OCI-LY1 (cell line): ENCODE data around the gene FSHB.

ENCODE experiments used
- H2AFZ ChIP-seq: fragments of 200-600 bp; sonication (generic), shearing (Covaris generic); 2 replicates; pipeline ENCODE4 v1.6.0; 2014; ENCODE audit warnings: antibody characterized with exemption, mild to moderate bottlenecking, low read length
- H3F3A ChIP-seq: fragments of 200-600 bp; sonication (generic), shearing (Covaris generic); 2 replicates; pipeline ENCODE4 v1.6.0; 2014; ENCODE audit warnings: mild to moderate bottlenecking, antibody characterized with exemption, low read length, moderate library complexity; ENCODE audit not compliant: insufficient read depth
- H3K27ac ChIP-seq: fragments of 200-600 bp; sonication (generic); 2 replicates; pipeline ENCODE4 v1.5.1; 2014; ENCODE audit warnings: low read length, mixed run types, mild to moderate bottlenecking, low read depth; ENCODE audit not compliant: poor library complexity, severe bottlenecking
- H3K27me3 ChIP-seq: fragments of 200-600 bp; sonication (generic); 2 replicates; pipeline ENCODE4 v1.6.0; 2014; ENCODE audit warnings: antibody characterized with exemption, mild to moderate bottlenecking, low read length, moderate library complexity; ENCODE audit not compliant: insufficient read depth
- H3K36me3 ChIP-seq: fragments of 200-600 bp; sonication (generic); 2 replicates; pipeline ENCODE4 v1.6.1; 2014; ENCODE audit warnings: mild to moderate bottlenecking, antibody characterized with exemption, low read length, moderate library complexity, mixed read lengths; ENCODE audit not compliant: insufficient read depth
- H3K4me1 ChIP-seq: fragments of 200-600 bp; sonication (generic); 2 replicates; pipeline ENCODE4 v1.5.1; 2014; ENCODE audit warnings: mild to moderate bottlenecking, low read length, moderate library complexity; ENCODE audit not compliant: insufficient read depth, severe bottlenecking
- H3K4me2 ChIP-seq: fragments of 200-600 bp; sonication (generic), shearing (Covaris generic); 2 replicates; pipeline ENCODE4 v1.6.1; 2014; ENCODE audit warnings: low read length
- H3K4me3 ChIP-seq: fragments of 200-600 bp; sonication (generic); 2 replicates; pipeline ENCODE4 v1.5.1; 2014; ENCODE audit warnings: low read length, low read depth, mild to moderate bottlenecking, mixed read lengths; ENCODE audit not compliant: poor library complexity, severe bottlenecking
- H3K79me2 ChIP-seq: fragments of 200-600 bp; shearing (Covaris generic); 2 replicates; pipeline ENCODE4 v1.6.1; 2016; ENCODE audit warnings: mixed run types, low read length, mixed read lengths; ENCODE audit not compliant: insufficient read depth
- H3K9ac ChIP-seq: fragments of 200-600 bp; sonication (generic), shearing (Covaris generic); 2 replicates; pipeline ENCODE4 v1.6.1; 2014; ENCODE audit warnings: mild to moderate bottlenecking, low read length, mixed read lengths
- H3K9me2 ChIP-seq: fragments of 200-600 bp; sonication (generic), shearing (Covaris generic); 2 replicates; pipeline ENCODE4 v1.6.1; 2014; ENCODE audit warnings: low read depth, mild to moderate bottlenecking, low read length, mixed read lengths
- H3K9me3 ChIP-seq: fragments of 200-600 bp; shearing (Covaris generic); 2 replicates; pipeline ENCODE4 v1.6.1; 2014; ENCODE audit warnings: low read length, mixed read lengths
- H4K20me1 ChIP-seq: fragments of 200-600 bp; sonication (generic), shearing (Covaris generic); 2 replicates; pipeline ENCODE4 v1.6.0; 2016; ENCODE audit warnings: mild to moderate bottlenecking, low read length; ENCODE audit not compliant: insufficient read depth
- CTCF ChIP-seq: fragments of 200-600 bp; sonication (generic), shearing (Covaris generic); IDR thresholded peaks from 2 replicates; pipeline ENCODE4 v1.5.1; 2017; ENCODE audit warnings: mild to moderate bottlenecking, antibody characterized with exemption, low read length, moderate library complexity, mixed read lengths
- EZH2 ChIP-seq: fragments of 200-600 bp; sonication (generic), shearing (Covaris generic); IDR thresholded peaks from 2 replicates; pipeline ENCODE4 v1.8.0; 2017; ENCODE audit warnings: borderline replicate concordance, mixed run types, mild to moderate bottlenecking, antibody characterized with exemption, low read length, moderate library complexity, mixed read lengths

FSHB gene

DNA sequence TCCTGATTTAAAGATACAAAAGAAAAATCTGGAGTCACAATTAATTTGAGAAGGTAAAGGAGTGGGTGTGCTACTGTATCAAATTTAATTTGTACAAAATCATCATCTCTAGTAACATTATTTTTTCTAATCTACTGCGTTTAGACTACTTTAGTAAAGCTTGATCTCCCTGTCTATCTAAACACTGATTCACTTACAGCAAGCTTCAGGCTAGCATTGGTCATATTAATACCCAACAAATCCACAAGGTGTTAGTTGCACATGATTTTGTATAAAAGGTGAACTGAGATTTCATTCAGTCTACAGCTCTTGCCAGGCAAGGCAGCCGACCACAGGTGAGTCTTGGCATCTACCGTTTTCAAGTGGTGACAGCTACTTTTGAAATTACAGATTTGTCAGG lies at the start of gene FSHB:
Gene FSHB (plus strand): TSS at position 301 of the 400 bp plus-strand sequence. CDS start 889 bp downstream, outside the sequence.
- Histone ChIP-seq H3K4me3 (no peak within 1 kb of the TSS), H3K79me2 (no peaks in the 10 kb centered on the region), H3K9me2 (no peaks in the 10 kb centered on the region), H3K36me3 (no peaks in the 10 kb centered on the region), H3K27me3 (no peaks in the 10 kb centered on the region), H3K9ac (no peak within 1 kb of the TSS), H3K4me1 (no peaks in the 10 kb centered on the region), H4K20me1 (no peaks in the 10 kb centered on the region), H3K27ac (no peak within 1 kb of the TSS), H2AFZ (no peak within 1 kb of the TSS), H3F3A (no peaks in the 10 kb centered on the region), H3K4me2 (no peak within 1 kb of the TSS), H3K9me3 (0 out of 2 replicates have a peak, but pooled peaks cover 5% of the 10 kb centered on the region)
- no peak for TF ChIP-seq CTCF

DNA sequence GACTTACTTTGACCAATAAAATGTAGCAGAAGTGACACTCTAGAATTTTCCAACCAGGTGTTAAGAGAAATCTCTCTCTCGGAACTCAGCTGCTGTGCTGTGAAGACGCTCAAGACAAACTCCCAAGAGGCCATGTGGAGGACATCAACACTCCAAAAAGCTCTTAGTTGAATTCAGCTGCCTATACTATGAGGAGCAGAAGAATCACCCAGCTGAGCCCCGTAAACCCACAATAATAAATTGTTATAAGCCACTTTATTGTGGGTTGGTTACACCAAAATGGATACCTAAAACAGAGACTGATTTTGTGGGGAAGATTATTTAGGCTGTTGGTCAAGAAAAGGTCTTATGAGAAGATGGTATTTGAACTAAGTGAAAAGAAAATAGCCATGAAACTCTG lies 44.1 kb upstream of the FSHB start:
- H3K27ac ChIP-seq: no peak overlapping the region
- no peaks in the 10 kb centered on the region for H3K9me3 ChIP-seq
- H3K27me3 ChIP-seq: no peaks in the 10 kb centered on the region
- H3K9me2 ChIP-seq: no peaks in the 10 kb centered on the region
- TF ChIP-seq CTCF (no peak), EZH2 (no peak)
- H3K36me3 ChIP-seq: no peaks in the 10 kb centered on the region
- H3K79me2 ChIP-seq: no peaks in the 10 kb centered on the region
- no peak overlapping the region for H2AFZ ChIP-seq
- H3F3A ChIP-seq: no peaks in the 10 kb centered on the region
- no peaks in the 10 kb centered on the region for H4K20me1 ChIP-seq
- no peaks in the 10 kb centered on the region for H3K4me1 ChIP-seq
- no peak overlapping the region for H3K4me2 ChIP-seq
- H3K4me3 ChIP-seq: no peak overlapping the region
- H3K9ac ChIP-seq: no peak overlapping the region

DNA sequence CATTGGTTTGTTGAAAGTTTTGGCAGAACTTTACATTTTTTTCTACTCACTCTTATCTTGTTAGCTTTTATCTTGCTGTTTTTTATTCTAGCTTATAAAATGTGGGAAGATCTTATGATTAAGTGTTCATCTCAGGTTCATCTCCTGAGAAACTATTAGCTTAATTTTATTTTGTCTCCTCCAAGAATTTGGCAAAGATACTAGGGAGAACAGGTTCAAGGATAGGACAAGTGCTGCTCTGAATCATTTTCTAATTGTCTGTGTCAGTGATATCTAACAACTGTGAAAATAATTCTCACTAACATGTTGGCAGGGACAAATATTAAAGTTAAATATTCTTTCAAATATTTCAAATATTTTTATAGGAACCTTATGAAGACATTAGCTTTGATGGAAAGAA lies 38.2 kb upstream of the FSHB start:
- no peaks in the 10 kb centered on the region for H3K4me1 ChIP-seq
- no peak overlapping the region for H3K27ac ChIP-seq
- no peak overlapping the region for H2AFZ ChIP-seq
- H3K27me3 ChIP-seq: no peaks in the 10 kb centered on the region
- no peaks in the 10 kb centered on the region for H3K9me2 ChIP-seq
- no peak overlapping the region for H3K9ac ChIP-seq
- H4K20me1 ChIP-seq: no peaks in the 10 kb centered on the region
- no peaks in the 10 kb centered on the region for H3F3A ChIP-seq
- H3K79me2 ChIP-seq: no peaks in the 10 kb centered on the region
- H3K36me3 ChIP-seq: no peaks in the 10 kb centered on the region
- H3K9me3 ChIP-seq: no peaks in the 10 kb centered on the region
- no peak overlapping the region for H3K4me3 ChIP-seq
- no peak for TF ChIP-seq EZH2
- no peak for TF ChIP-seq CTCF
- no peak overlapping the region for H3K4me2 ChIP-seq
